HL-60 (cell line): ENCODE measurements around the gene SHANK2.

ENCODE experiments used
- DNase-seq, 2 experiments: peaks; one replicate each; pipeline ENCODE4 v3.0.0-alpha.2; 2010 to 2020; ENCODE audit warnings: low read depth in 1 of 2, low spot score in 1 of 2
- H3K27ac ChIP-seq: fragments of 250-450 bp; sonication (Bioruptor Pico); replicated peaks from 2 replicates; pipeline ENCODE4 v1.5.1; 2020; ENCODE audit warnings: mild to moderate bottlenecking, moderate library complexity
- H3K27me3 ChIP-seq: fragments of 250-450 bp; sonication (Bioruptor Pico); 2 replicates; pipeline ENCODE4 v1.5.1; 2021; ENCODE audit warnings: mild to moderate bottlenecking, moderate library complexity; ENCODE audit not compliant: insufficient read depth, poor library complexity, severe bottlenecking
- H3K4me3 ChIP-seq: replicated peaks from 2 replicates; pipeline ENCODE4 v1.5.1; 2011; ENCODE audit warnings: mild to moderate bottlenecking, control low read depth, low read length; ENCODE audit not compliant: insufficient read depth
- CTCF ChIP-seq: IDR thresholded peaks from one replicate; pipeline ENCODE4 v1.5.1; 2011; ENCODE audit warnings: low read length, control low read depth, inconsistent platforms; ENCODE audit not compliant: insufficient read depth
- GABPA ChIP-seq: IDR thresholded peaks from 2 replicates; pipeline ENCODE4 v1.6.1; 2012; ENCODE audit warnings: low read depth
- POLR2AphosphoS5 ChIP-seq: IDR thresholded peaks from 2 replicates; pipeline ENCODE4 v1.6.1; 2012; ENCODE audit warnings: low read depth
- REST ChIP-seq: IDR thresholded peaks from 2 replicates; pipeline ENCODE4 v1.6.1; 2012; ENCODE audit warnings: low read depth; ENCODE audit not compliant: insufficient replicate concordance
- SPI1 ChIP-seq: IDR thresholded peaks from 2 replicates; pipeline ENCODE4 v1.6.1; 2012; ENCODE audit warnings: low read depth, mild to moderate bottlenecking, borderline replicate concordance

Gene SHANK2

DNA sequence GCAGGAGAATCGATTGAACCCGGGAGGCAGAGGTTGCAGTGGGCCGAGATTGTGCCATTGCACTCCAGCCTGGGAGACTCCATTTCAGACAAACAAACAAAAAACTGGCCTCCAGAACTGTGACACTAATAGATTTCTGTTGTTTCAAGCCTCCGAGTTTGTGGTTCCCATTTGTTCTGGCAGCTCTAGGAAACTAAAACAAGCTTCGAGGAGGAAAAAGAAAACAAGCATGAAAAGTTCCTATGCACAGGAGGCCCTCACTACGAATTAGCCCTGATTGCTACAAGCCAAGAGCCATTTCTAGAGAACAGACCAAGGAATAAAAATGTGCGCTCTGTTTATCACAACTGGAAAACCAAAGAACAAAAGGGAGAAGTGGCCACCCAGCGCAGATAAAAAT, 47.8 kb upstream of the SHANK2 start:
- DNase-seq, result no peak
- Histone ChIP-seq H3K27ac (no peak overlapping the region), H3K27me3 (no peaks in the 10 kb centered on the region), H3K4me3 (no peak overlapping the region)
- TF ChIP-seq POLR2AphosphoS5, result no peak
- no peak for TF ChIP-seq CTCF
- TF ChIP-seq REST, result no peak
- TF ChIP-seq GABPA, result no peak
- no peak for TF ChIP-seq SPI1

DNA sequence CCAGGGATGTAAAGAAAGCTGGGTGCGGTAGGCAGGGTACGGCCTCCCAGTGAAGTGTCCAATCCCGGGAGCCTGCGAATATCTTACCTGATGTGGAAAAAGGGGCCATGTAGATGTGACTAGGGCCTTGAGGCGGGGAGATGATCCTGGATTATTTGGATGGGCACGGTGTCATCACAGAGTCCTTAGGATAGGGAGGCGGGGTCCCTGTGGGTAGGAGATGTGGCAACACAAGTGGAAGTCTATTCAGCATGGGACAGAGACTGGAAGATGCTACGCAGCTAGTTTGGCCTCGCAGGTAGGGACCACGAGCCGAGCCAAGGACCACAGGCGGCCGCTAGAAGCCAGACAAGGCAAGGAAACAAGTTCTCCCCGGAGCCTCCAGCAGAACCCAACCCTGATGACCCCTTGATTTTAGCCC, 46.4 kb upstream of the SHANK2 start:
- TF ChIP-seq CTCF (no peak), REST (no peak), POLR2AphosphoS5 (no peak), GABPA (no peak), SPI1 (no peak)
- H3K4me3 ChIP-seq, result no peak overlapping the region
- H3K27me3 ChIP-seq, result no peaks in the 10 kb centered on the region
- H3K27ac ChIP-seq, result no peak overlapping the region
- no peak for DNase-seq

DNA sequence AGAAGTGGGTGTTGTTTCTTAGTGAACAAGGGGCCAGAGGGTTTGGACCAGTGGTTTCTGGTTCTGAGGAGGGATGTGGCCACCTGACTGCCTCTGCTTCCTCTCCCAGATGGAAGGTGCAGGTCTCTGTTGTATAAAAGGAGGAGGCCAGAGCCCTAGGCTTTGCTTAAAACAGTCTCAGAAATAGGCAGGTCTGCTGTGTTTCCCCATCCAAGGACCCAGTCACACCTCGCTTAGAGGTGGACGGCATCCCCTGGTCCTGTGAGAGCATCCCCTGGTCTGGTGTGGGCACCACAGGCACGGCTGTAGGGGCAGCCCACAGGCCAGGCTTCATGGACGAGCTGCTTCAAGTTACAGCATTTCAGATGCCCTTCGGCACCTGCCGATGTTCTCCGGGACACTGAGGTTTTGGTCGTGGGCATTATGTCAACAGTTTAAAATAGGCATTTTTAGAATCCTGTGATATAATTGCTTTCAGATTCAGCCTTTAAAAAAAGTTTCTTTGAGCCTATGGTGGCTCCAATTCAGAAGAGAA, 45.7 kb upstream of the SHANK2 start:
- Histone ChIP-seq H3K27ac (no peak overlapping the region), H3K27me3 (no peaks in the 10 kb centered on the region), H3K4me3 (no peak overlapping the region)
- no peak for DNase-seq
- TF ChIP-seq SPI1 (no peak), GABPA (no peak), CTCF (no peak), REST (no peak), POLR2AphosphoS5 (no peak)
